ENCODE data around the gene DPYD.

DNA sequence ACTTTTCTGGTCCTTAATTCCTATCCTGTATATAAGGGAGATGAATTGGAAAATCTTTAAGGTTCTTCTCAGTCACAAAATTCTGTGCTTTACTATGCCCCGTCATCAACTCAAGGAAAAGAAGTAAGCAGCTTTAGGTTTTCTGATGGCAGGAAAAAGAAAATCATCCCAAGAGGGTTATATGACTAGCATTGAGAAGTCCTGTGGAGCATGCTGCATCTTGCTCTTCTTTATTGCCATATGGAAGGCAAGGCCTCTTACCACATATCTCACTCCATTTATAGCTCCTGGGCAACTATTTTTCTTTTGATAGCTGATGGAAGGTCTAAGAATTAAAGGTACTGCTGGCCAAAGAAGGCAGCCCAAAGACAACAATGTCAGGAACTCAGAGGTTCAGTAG is 552.5 kb downstream of the DPYD start:
- TF ChIP-seq GABPA (IDR thresholded peaks at IDR 0.05; ENCODE audit: low read depth) (no peak), EZH2 (IDR thresholded peaks at IDR 0.05; ENCODE audit: borderline replicate concordance, control insufficient read depth, low read depth, low read length) (no peak), EP300 (IDR thresholded peaks at IDR 0.05; ENCODE audit: borderline replicate concordance in 1 of 2, control insufficient read depth in 1 of 2, low read depth in 2 of 2, low read length in 2 of 2) (no peak), JUNB (IDR thresholded peaks at IDR 0.05) (no peak), PAX8 (IDR thresholded peaks at IDR 0.05) (no peak), CTCF (IDR thresholded peaks at IDR 0.05 in 2 of 3, conservative IDR thresholded peaks at IDR 0.05 in 1 of 3; ENCODE audit: control insufficient read depth in 2 of 3, extremely low read depth in 1 of 3, insufficient read depth in 1 of 3, low read depth in 3 of 3, low read length in 3 of 3) (no peak), ZNF274 (IDR thresholded peaks at IDR 0.05; ENCODE audit: insufficient read depth, insufficient read length) (no peak)
- TF ChIP-seq, protein P1, sequence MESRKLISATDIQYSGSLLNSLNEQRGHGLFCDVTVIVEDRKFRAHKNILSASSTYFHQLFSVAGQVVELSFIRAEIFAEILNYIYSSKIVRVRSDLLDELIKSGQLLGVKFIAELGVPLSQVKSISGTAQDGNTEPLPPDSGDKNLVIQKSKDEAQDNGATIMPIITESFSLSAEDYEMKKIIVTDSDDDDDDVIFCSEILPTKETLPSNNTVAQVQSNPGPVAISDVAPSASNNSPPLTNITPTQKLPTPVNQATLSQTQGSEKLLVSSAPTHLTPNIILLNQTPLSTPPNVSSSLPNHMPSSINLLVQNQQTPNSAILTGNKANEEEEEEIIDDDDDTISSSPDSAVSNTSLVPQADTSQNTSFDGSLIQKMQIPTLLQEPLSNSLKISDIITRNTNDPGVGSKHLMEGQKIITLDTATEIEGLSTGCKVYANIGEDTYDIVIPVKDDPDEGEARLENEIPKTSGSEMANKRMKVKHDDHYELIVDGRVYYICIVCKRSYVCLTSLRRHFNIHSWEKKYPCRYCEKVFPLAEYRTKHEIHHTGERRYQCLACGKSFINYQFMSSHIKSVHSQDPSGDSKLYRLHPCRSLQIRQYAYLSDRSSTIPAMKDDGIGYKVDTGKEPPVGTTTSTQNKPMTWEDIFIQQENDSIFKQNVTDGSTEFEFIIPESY (IDR thresholded peaks at IDR 0.05) = no peak
- TF ChIP-seq, protein P2, sequence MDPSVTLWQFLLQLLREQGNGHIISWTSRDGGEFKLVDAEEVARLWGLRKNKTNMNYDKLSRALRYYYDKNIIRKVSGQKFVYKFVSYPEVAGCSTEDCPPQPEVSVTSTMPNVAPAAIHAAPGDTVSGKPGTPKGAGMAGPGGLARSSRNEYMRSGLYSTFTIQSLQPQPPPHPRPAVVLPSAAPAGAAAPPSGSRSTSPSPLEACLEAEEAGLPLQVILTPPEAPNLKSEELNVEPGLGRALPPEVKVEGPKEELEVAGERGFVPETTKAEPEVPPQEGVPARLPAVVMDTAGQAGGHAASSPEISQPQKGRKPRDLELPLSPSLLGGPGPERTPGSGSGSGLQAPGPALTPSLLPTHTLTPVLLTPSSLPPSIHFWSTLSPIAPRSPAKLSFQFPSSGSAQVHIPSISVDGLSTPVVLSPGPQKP (IDR thresholded peaks at IDR 0.05; ENCODE audit: low read depth, low read length) = no peak

Measured in GM12878 (cell line).